ENCODE measurements around the gene KIF19. TPM values are rescaled to one million over a fixed set of nuclear protein-coding genes. Genes with fewer than 3 reads are reported as not detected.

The KIF19 gene
- total and polyA plus RNA-seq, 2 of the 4 experiments (the other 2 are of a cell fraction) = not detected

GRCh38 chr17:74355065-74355464 is 29.0 kb downstream of the KIF19 start:
- Histone ChIP-seq H2AK5ac (ENCODE audit: low read depth, low read length) (no peak overlapping the region), H3K56ac (ENCODE audit: extremely low read depth, insufficient read depth, low read length) (no peak overlapping the region), H3K27ac (ENCODE audit: insufficient read depth, low read length) (no peak overlapping the region), H2BK15ac (ENCODE audit: low read depth, low read length) (no peak overlapping the region), H4K20me1 (ENCODE audit: insufficient read depth, low read length) (no peaks in the 10 kb centered on the region), H4K5ac (ENCODE audit: low read depth, low read length) (no peak overlapping the region), H3K9ac (ENCODE audit: low read depth, low read length) (no peak overlapping the region), H2AFZ (replicated peaks; ENCODE audit: low read length, poor library complexity) (no peak overlapping the region), H3K79me1 (ENCODE audit: low read depth in 1 of 2, low read length in 2 of 2) (no peaks in the 10 kb centered on the region), H3K4ac (ENCODE audit: low read depth, low read length) (no peak overlapping the region), H2BK20ac (ENCODE audit: low read depth, low read length) (no peak overlapping the region), H3K18ac (ENCODE audit: low read depth, low read length) (no peak overlapping the region), H3K9me3 (ENCODE audit: control insufficient read depth, insufficient read depth, low read length) (no peaks in the 10 kb centered on the region), H3K4me1 (ENCODE audit: control insufficient read depth, insufficient read depth, low read length) (no peaks in the 10 kb centered on the region), H3K36me3 (ENCODE audit: control insufficient read depth, insufficient read depth, low read length) (no peaks in the 10 kb centered on the region), H3K27me3 (ENCODE audit: control insufficient read depth, insufficient read depth, low read length) (peaks cover 16% of the 10 kb centered on the region; the same call in 1 of the 2 replicates), H2AK9ac (replicated peaks; ENCODE audit: low read depth, low read length, poor library complexity) (no peak overlapping the region), H3K14ac (replicated peaks; ENCODE audit: low read depth, low read length) (no peak overlapping the region), H4K8ac (ENCODE audit: low read depth in 2 of 2, low read length in 2 of 2) (no peak overlapping the region), H2BK120ac (ENCODE audit: low read depth, low read length) (no peak overlapping the region), H3K4me2 (ENCODE audit: low read depth, low read length) (no peak overlapping the region), H3K9me1 (ENCODE audit: insufficient read depth, low read length) (no peaks in the 10 kb centered on the region), H3K4me3 (ENCODE audit: insufficient read depth, low read depth, low read length) (no peak overlapping the region), H4K91ac (ENCODE audit: insufficient read depth, low read depth, low read length) (no peak overlapping the region), H3K23ac (ENCODE audit: low read depth, low read length) (no peak overlapping the region), H2BK5ac (ENCODE audit: low read depth, low read length, poor library complexity, severe bottlenecking) (no peak overlapping the region)
- WGBS, 2 experiments (ENCODE audit: extremely low coverage in 2 of 2, insufficient read length in 1 of 2) = no CpG with 5 or more reads among the region's 8 CpGs
- intact Hi-C loops (cut with micrococcal nuclease) (no loop called here), in situ Hi-C loops (cut with MboI; ENCODE audit: low sequenced_read_pairs) (no loop called here), dilution Hi-C loops (cut with HindIII; ENCODE audit: low sequenced_read_pairs, unreplicated experiment) (no loop called here)
- no peak for DNase-seq
- ChIA-PET CTCF (interaction anchor here (0.6 kb wide), 1 partner anchor 19 kb away, joined by 3 read pairs; no protein-coding TSS in a partner anchor), POLR2A (ENCODE audit: unreplicated experiment) (no interaction called here)
- BruUV-seq (replicated peaks) = no TSS peak
- ATAC-seq (ENCODE audit: low read depth) = no peak
- TF ChIP-seq, protein P1, sequence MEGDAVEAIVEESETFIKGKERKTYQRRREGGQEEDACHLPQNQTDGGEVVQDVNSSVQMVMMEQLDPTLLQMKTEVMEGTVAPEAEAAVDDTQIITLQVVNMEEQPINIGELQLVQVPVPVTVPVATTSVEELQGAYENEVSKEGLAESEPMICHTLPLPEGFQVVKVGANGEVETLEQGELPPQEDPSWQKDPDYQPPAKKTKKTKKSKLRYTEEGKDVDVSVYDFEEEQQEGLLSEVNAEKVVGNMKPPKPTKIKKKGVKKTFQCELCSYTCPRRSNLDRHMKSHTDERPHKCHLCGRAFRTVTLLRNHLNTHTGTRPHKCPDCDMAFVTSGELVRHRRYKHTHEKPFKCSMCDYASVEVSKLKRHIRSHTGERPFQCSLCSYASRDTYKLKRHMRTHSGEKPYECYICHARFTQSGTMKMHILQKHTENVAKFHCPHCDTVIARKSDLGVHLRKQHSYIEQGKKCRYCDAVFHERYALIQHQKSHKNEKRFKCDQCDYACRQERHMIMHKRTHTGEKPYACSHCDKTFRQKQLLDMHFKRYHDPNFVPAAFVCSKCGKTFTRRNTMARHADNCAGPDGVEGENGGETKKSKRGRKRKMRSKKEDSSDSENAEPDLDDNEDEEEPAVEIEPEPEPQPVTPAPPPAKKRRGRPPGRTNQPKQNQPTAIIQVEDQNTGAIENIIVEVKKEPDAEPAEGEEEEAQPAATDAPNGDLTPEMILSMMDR (conservative IDR thresholded peaks at IDR 0.05; ENCODE audit: low read depth, low read length) = no peak
- TF ChIP-seq MAFK (IDR thresholded peaks at IDR 0.05; ENCODE audit: low read depth, low read length) (no peak), BHLHE40 (IDR thresholded peaks at IDR 0.05; ENCODE audit: low read depth, low read length) (no peak), RFX5 (IDR thresholded peaks at IDR 0.05; ENCODE audit: low read depth, low read length) (no peak), RCOR1 (IDR thresholded peaks at IDR 0.05; ENCODE audit: insufficient replicate concordance, low read length) (no peak), NFE2L2 (IDR thresholded peaks at IDR 0.05; ENCODE audit: low read depth, low read length) (no peak), FOS (IDR thresholded peaks at IDR 0.05; ENCODE audit: low read depth, low read length) (no peak), MXI1 (IDR thresholded peaks at IDR 0.05; ENCODE audit: borderline replicate concordance, low read depth, low read length) (no peak), MAZ (IDR thresholded peaks at IDR 0.05; ENCODE audit: borderline replicate concordance, low read depth, low read length) (no peak), CEBPB (IDR thresholded peaks at IDR 0.05; ENCODE audit: low read depth, low read length) (no peak), SMC3 (IDR thresholded peaks at IDR 0.05; ENCODE audit: low read depth, low read length) (no peak), CHD1 (IDR thresholded peaks at IDR 0.05; ENCODE audit: low read depth, low read length) (no peak), RAD21 (IDR thresholded peaks at IDR 0.05; ENCODE audit: low read length) (no peak), POLR2A (IDR thresholded peaks at IDR 0.05; ENCODE audit: low read depth, low read length) (no peak)
- TF ChIP-seq, protein P2, sequence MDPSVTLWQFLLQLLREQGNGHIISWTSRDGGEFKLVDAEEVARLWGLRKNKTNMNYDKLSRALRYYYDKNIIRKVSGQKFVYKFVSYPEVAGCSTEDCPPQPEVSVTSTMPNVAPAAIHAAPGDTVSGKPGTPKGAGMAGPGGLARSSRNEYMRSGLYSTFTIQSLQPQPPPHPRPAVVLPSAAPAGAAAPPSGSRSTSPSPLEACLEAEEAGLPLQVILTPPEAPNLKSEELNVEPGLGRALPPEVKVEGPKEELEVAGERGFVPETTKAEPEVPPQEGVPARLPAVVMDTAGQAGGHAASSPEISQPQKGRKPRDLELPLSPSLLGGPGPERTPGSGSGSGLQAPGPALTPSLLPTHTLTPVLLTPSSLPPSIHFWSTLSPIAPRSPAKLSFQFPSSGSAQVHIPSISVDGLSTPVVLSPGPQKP (IDR thresholded peaks at IDR 0.05; ENCODE audit: borderline replicate concordance, low read depth, low read length) = no peak
- TF ChIP-seq, protein P3, sequence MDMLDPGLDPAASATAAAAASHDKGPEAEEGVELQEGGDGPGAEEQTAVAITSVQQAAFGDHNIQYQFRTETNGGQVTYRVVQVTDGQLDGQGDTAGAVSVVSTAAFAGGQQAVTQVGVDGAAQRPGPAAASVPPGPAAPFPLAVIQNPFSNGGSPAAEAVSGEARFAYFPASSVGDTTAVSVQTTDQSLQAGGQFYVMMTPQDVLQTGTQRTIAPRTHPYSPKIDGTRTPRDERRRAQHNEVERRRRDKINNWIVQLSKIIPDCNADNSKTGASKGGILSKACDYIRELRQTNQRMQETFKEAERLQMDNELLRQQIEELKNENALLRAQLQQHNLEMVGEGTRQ (IDR thresholded peaks at IDR 0.05; ENCODE audit: low read depth, low read length) = no peak
